GM23338 (cell line): ENCODE results near the gene CXCL16.

Experiments
- CREB1 ChIP-seq: fragments of 250-450 bp; sonication (Bioruptor Pico); IDR thresholded peaks from 2 replicates; pipeline ENCODE4 v1.5.0; 2020; ENCODE audit warnings: low read depth, mild to moderate bottlenecking, moderate library complexity
- CTCF ChIP-seq, 2 experiments: fragments of 200-600 bp in 1 of 2; sonication (generic) in 1 of 2; conservative IDR thresholded peaks; 2 replicates each; pipeline versions ENCODE4 v1.5.1 to v1.6.1; 2016 to 2017; ENCODE audit warnings: antibody characterized with exemption in 2 of 2, low read depth in 2 of 2, mild to moderate bottlenecking in 2 of 2, moderate library complexity in 1 of 2
- ETS1 ChIP-seq: IDR thresholded peaks from 2 replicates; pipeline ENCODE4 v1.6.1; 2016; ENCODE audit warnings: antibody characterized with exemption
- EZH2 ChIP-seq: fragments of 200-600 bp; sonication (generic); IDR thresholded peaks from one replicate; pipeline ENCODE4 v1.8.0; 2017; ENCODE audit warnings: antibody characterized with exemption, mild to moderate bottlenecking, low read depth; ENCODE audit not compliant: unreplicated experiment
- EZH2phosphoT487 ChIP-seq: fragments of 200-600 bp; sonication (generic); IDR thresholded peaks from one replicate; pipeline ENCODE4 v1.8.1; 2018; ENCODE audit warnings: antibody characterized with exemption; ENCODE audit not compliant: unreplicated experiment
- NANOG ChIP-seq: IDR thresholded peaks from 2 replicates; pipeline ENCODE4 v1.6.1; 2016; ENCODE audit warnings: antibody characterized with exemption, borderline replicate concordance
- POLR2AphosphoS5 ChIP-seq: IDR thresholded peaks from 2 replicates; pipeline ENCODE4 v1.6.1; 2016; ENCODE audit warnings: antibody characterized with exemption, low read depth
- REST ChIP-seq: IDR thresholded peaks from one replicate; pipeline ENCODE4 v1.6.1; 2018; ENCODE audit warnings: antibody characterized with exemption; ENCODE audit not compliant: unreplicated experiment
- ZNF114 ChIP-seq: fragments of 250-450 bp; sonication (Bioruptor Pico); IDR thresholded peaks from 2 replicates; pipeline ENCODE4 v1.5.0; 2020; ENCODE audit warnings: mild to moderate bottlenecking, moderate library complexity
- ZNF331 ChIP-seq: fragments of 250-450 bp; sonication (Bioruptor Pico); IDR thresholded peaks from 2 replicates; pipeline ENCODE4 v1.5.0; 2020; ENCODE audit warnings: low read depth, mild to moderate bottlenecking, moderate library complexity

- TF ChIP-seq CTCF (conservative IDR thresholded peaks at IDR 0.05; ENCODE audit: low read depth in 2 of 2) (0 out of 4 replicates have a peak, but pooled peaks of 1 of the 2 experiments have one; percentile 7), CREB1 (CRISPR knock-in tag) (no peak), EZH2phosphoT487 (no peak), REST (no peak), POLR2AphosphoS5 (no peak), ETS1 (no peak), NANOG (no peak), EZH2 (no peak), ZNF114 (CRISPR knock-in tag) (no peak), ZNF331 (CRISPR knock-in tag) (no peak)
Measured at GRCh38 chr17:4769628-4770027, 29.9 kb upstream of the CXCL16 start.
